ENCODE data around the gene HHIPL1. TPM values are rescaled to one million over a fixed set of nuclear protein-coding genes. Genes with fewer than 3 reads are reported as not detected.

Gene HHIPL1
- total RNA-seq, 1 experiment from 2014 or later = 0.03 TPM

DNA sequence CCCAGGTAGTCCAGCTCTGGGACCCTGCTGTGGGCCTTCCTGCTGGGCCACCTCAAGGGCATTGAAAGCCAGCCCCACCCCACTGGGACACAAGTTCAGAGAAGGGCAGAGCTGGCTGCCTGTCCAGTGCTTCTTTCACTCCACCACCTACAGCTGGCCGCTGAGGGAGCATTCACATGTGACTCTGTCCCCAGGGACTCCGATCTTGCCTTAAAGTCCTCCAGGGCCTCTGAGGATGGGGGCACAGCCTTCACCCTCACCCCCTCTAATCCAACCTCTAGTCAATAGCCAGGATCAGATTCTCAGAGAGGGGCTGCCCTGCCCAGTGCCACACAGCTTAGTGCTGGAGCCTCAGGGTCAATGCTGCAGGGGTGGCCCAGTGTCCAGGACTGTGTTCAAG is 34.2 kb downstream of the HHIPL1 start:
- no peak for DNase-seq (ENCODE audit: low read depth, low spot score)
- in situ Hi-C loops (cut with HindIII; ENCODE audit: low pct_unique_long_range_greater_than_20kb, low sequenced_read_pairs) = no loop called here

DNA sequence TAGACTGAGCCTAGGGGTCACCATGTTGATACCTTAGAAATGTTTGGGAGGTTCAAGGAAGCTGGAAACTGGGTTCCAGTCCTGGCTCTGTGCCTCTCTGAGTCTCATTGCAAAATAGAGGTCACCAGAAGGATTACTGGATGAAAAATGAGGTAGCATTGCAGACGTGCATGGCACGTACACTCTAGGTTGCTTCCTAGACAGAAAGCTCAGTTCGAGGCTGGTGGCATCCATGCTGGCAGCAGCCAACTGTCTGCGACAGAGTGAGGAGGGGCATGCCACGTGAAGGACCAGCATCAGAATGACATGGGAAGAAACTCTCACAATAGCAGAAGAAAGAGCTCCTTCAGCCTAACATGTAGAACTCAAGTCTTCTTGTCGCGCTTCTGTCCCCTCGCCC is 34.6 kb downstream of the HHIPL1 start:
- no peak for DNase-seq (ENCODE audit: low read depth, low spot score)
- in situ Hi-C loops (cut with HindIII; ENCODE audit: low pct_unique_long_range_greater_than_20kb, low sequenced_read_pairs) = no loop called here

- in situ Hi-C loops (cut with HindIII; ENCODE audit: low pct_unique_long_range_greater_than_20kb, low sequenced_read_pairs) = no loop called here
- no peak for DNase-seq (ENCODE audit: low read depth, low spot score)
Measured at GRCh38 chr14:99679996-99680395, 35.1 kb downstream of the HHIPL1 start.

DNA sequence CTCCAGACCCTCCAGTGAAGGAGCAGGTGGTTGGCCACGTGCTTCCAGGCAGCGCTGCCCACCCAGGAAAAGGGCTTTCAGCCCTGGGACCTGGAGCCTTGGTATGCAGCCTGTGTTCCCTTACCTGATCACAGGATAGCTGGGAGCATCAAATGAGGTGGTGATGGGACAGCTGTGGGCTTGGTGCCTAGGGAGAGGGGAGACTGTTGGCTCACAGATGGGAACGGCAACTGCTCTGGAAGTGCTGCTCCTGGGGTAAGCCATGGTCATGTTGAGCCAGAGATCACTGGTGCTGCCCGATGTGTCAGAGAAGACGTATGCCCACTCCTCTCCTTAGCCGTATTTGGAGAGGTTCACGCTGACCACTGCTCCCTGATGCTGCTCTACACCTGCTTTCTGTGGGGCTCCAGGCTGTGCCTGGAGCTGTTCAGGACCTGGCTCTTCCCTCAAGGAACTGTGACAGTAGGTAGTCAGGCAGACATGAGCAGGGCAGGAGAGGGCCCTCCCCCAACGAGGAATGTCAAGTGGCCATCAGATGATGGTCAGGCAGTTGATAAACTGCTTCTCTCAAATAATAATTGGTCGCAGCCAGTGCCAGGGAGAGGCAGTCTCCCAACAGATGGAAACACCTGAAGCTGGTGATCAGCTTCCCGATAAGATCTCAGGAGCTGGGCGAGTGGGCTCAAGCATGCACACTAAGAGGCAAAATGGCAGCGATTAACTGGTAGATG is 36.3 kb downstream of the HHIPL1 start:
- DNase-seq (ENCODE audit: low read depth, low spot score) = no peak
- in situ Hi-C loops (cut with HindIII; ENCODE audit: low pct_unique_long_range_greater_than_20kb, low sequenced_read_pairs) = no loop called here

DNA sequence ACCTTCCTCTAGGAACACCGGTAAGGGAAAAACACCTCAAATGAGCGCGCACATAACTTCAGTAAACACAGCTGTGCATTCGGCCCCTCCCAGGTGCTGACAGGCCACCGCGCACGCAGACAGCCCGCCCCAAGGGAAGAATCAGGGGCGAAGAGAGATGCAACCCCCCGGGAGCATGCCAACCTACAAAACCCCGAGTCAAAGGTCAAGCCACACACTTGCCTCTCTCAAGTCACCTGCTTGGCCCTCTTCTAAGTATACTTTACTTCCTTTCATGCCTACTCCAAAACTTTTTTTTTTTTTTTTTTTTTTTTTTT is 36.9 kb downstream of the HHIPL1 start:
- in situ Hi-C loops (cut with HindIII; ENCODE audit: low pct_unique_long_range_greater_than_20kb, low sequenced_read_pairs) = no loop called here
- no peak for DNase-seq (ENCODE audit: low read depth, low spot score)

- peak; percentile 77 for DNase-seq (ENCODE audit: low read depth, low spot score)
- in situ Hi-C loops (cut with HindIII; ENCODE audit: low pct_unique_long_range_greater_than_20kb, low sequenced_read_pairs) = no loop called here
Measured at GRCh38 chr14:99682809-99683618, 38.1 kb downstream of the HHIPL1 start.

DNA sequence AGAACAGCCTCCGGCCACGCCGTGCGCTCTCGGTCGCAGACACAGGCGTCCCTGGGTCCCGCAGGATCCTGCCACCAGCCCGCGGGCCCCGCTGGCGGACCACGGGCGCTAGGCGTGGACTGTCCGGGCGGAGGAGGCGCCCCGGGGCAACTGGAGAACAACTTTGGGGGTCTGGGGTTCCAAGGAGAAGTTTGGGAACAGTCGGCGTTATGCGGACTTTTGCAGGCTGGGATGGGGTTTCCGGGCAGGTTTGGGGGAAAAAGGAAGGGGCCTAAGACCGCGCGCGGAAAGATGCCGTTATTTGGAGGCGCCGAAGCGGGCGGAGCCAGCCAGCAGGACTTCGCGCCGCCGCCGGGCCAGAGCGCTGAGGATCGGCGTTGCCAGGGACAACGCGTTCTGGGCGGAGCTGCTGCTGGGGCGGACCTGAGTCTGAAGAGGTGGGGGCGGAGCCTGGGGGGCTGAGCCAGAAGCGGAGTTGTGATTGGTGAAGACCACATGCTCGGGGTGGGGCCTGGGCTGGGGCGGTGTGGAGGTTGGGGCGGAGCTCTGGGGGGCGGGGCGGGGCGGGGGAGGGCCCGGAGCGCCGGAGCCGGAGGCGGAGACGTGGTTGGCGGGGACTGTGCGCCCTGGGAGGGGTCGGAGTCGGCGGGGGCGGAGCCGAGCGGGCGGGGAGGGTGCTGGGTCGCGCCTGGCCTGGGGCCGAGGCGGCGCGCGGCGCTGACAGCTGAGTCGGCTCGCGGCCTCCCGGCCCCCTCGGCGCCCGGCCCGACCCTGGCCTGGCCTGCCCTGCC is 38.9 kb downstream of the HHIPL1 start, which contains the start of gene CYP46A1:
Gene CYP46A1, plus strand, starts transcription at position 680 of the 791 bp plus-strand sequence. CDS start 120 bp downstream, outside the sequence.
- in situ Hi-C loops (cut with HindIII; ENCODE audit: low pct_unique_long_range_greater_than_20kb, low sequenced_read_pairs) = no loop called here

GRCh38 chr14:99684410-99684934 is 39.5 kb downstream of the HHIPL1 start:
- in situ Hi-C loops (cut with HindIII; ENCODE audit: low pct_unique_long_range_greater_than_20kb, low sequenced_read_pairs) = no loop called here
- no peak for DNase-seq (ENCODE audit: low read depth, low spot score)

More for the DNA sequence above, 38.9 kb downstream of the HHIPL1 start, which contains the start of gene CYP46A1:
- DNase-seq (ENCODE audit: low read depth, low spot score) = peak; percentile 99

DNA sequence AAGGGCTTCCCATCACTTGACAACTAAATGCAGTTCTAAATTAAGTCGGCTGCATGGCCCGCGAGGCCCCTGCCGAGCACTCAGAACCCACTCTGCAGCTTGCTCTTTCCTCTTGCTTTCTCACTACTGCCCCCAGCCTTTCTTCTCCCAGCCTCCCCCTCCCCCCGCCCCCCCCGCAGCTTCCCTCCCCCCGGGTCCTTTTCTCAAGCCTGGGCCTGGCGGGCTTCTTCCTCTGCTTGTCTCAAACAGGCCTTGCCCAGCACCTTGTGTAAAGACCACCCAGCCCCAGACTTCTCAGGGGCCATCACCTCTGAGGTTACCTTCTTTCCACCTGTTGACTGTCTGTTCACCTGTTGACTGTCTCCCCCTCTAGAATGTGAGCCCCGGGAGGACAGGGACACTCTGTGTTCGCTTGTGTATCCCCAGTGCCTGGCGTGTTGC is 40.2 kb downstream of the HHIPL1 start:
- in situ Hi-C loops (cut with HindIII; ENCODE audit: low pct_unique_long_range_greater_than_20kb, low sequenced_read_pairs) = no loop called here
- DNase-seq (ENCODE audit: low read depth, low spot score) = no peak

DNA sequence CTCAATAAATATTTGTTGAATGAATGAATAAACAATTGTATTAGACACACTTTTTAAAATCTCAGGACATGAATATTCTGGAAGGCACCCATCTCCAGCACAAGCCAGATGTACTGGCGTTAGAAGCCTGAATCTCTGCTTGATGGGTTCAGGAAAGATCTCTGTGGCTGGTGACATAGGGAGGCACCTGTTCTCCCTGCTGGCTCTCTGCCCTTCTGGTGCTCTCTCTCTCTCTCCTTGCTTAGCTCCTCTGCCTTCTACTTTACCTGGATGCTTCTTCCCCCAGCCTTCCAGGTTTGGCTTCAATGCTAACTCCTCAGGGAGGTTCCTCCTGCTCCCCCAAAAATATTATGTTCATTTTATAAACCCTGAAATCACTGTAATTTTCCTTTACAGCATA is 40.7 kb downstream of the HHIPL1 start:
- no peak for DNase-seq (ENCODE audit: low read depth, low spot score)
- in situ Hi-C loops (cut with HindIII; ENCODE audit: low pct_unique_long_range_greater_than_20kb, low sequenced_read_pairs) = no loop called here

DNA sequence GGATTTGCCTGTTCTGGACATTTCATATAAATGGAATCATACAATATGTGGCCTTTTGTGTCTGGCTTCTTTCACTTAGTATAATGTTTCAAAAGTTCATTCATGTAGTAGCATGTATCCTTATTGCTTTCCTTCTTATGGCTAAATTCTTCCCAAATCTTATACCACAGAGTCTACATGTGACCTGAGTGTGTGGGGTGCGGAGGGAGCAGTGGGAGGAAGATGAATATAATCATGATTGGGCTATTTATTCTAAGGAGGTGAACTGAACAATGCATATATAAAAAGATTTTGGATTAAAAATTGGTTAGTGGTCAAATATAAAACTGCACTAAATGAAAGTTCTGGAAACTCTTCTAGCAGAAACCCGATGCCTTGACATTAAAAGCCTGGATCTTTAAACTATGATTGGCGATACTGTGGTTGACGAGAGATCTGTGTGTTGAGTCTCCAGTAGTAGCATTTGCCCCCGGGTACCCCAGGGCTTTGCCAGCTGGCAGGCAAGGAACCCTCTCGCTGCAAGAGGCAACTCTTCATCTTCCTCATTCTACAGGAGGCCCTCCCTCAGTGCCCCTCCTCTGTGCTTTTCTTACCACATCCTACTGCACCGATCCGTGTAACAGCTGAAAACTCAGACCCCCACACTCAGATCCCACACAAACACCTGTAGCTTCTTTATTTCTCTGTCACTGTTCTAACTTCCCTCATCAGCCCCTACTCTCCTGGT is 41.8 kb downstream of the HHIPL1 start:
- in situ Hi-C loops (cut with HindIII; ENCODE audit: low pct_unique_long_range_greater_than_20kb, low sequenced_read_pairs) = no loop called here
- no peak for DNase-seq (ENCODE audit: low read depth, low spot score)

- peak; percentile 25 for DNase-seq (ENCODE audit: low read depth, low spot score)
- in situ Hi-C loops (cut with HindIII; ENCODE audit: low pct_unique_long_range_greater_than_20kb, low sequenced_read_pairs) = no loop called here
Measured at GRCh38 chr14:99687284-99688209, 42.6 kb downstream of the HHIPL1 start.

DNA sequence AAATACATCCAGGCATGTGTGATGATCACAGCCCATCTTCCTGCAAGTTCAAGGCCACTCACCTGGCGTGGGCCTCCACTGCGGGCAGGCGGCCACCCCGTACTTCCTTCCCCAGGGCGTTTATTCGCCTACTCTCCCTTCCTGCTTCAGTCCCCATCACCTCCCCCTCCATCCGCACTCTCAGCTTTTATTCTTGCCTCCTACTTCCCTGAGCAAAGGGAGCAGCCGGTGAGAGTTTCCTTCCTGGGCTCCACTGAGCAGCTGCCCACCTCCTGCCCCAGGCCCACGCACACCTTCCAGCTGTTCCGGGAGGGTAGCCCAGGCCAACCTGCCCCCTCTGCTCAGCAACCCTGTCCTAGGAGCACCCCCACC is 43.3 kb downstream of the HHIPL1 start:
- in situ Hi-C loops (cut with HindIII; ENCODE audit: low pct_unique_long_range_greater_than_20kb, low sequenced_read_pairs) = no loop called here
- no peak for DNase-seq (ENCODE audit: low read depth, low spot score)

- in situ Hi-C loops (cut with HindIII; ENCODE audit: low pct_unique_long_range_greater_than_20kb, low sequenced_read_pairs) = no loop called here
- DNase-seq (ENCODE audit: low read depth, low spot score) = no peak
Measured at GRCh38 chr14:99688629-99689028, 43.7 kb downstream of the HHIPL1 start.

- DNase-seq (ENCODE audit: low read depth, low spot score) = no peak
- in situ Hi-C loops (cut with HindIII; ENCODE audit: low pct_unique_long_range_greater_than_20kb, low sequenced_read_pairs) = no loop called here
Measured at GRCh38 chr14:99689266-99690236, 44.6 kb downstream of the HHIPL1 start.
